ENCODE results near the gene EPS15. TPM values are rescaled to one million over a fixed set of nuclear protein-coding genes. Genes with fewer than 3 reads are reported as not detected.
"Not testable (repeated sequence)": the region's sequence is repeated elsewhere in the genome, so short reads cannot be mapped to it uniquely, and the experiment has no call there.

EPS15 gene
- total RNA-seq, 5 donors from 2014 or later (not counting 1 experiment from before 2014, with no cell fraction given), result 61.0 to 76.1 (median 75.2) TPM

DNA sequence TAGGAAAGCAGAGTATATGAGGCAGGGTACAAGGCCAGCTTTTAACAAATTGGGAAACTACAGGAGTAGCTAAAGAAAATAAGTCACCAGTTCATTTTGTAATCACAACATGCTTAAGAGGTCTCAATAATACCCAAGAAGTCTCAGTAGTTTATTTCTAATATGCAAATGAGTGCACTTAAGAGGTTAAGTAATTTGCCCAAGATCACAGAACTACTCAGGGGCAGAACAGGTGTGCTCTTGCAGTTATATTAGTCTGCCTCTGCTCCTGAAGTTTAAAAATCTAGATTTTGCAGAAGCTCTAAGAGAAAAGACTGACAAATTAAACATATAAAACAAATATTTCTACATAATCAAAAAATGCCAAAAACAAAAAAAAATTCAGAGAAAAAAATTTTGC, 6.9 kb downstream of the EPS15 start:
- H3K9me3 ChIP-seq, result no peaks in the 10 kb centered on the region
- peaks cover 6 to 9% of the 10 kb centered on the region in 2 experiments for H3K4me1 ChIP-seq (ENCODE audit: control insufficient read depth in 1 of 2, extremely low read depth in 1 of 2, insufficient read depth in 2 of 2, low read length in 2 of 2)
- Mint-ChIP-seq H3K36me3 (peaks cover 8% of the 10 kb centered on the region), H3K9me3 (no peaks in the 10 kb centered on the region), H3K27ac (peak overlapping the region in 1 of 2 donors; percentile 16), H3K27me3 (no peaks in the 10 kb centered on the region), H3K4me3 (peak overlapping the region in 1 of 3 donors; percentile 4), H3K4me1 (peaks cover 83 to 85% (median 84%) of the 10 kb centered on the region in 3 donors)
- no peak overlapping the region for H3K27ac ChIP-seq (ENCODE audit: low read length)
- no peak overlapping the region for H3K4me3 ChIP-seq (ENCODE audit: control insufficient read depth in 1 of 2, extremely low read depth in 1 of 2, low read length in 1 of 2)
- ChIA-PET CTCF (interaction anchor here in 1 of 2 donors (1.0 kb wide), 1 partner anchor 23 kb away, joined by 12 read pairs; no protein-coding TSS in a partner anchor), POLR2A (no interaction called here)
- no peaks in the 10 kb centered on the region for H3K27me3 ChIP-seq (replicated peaks in 1 of 2; ENCODE audit: control insufficient read depth in 2 of 2, extremely low read depth in 1 of 2, insufficient read depth in 2 of 2, low read length in 1 of 2)
- peaks cover 0 to 4% of the 10 kb centered on the region in 2 donors for H3K36me3 ChIP-seq (ENCODE audit: control insufficient read depth in 2 of 2, extremely low read depth in 1 of 2, insufficient read depth in 1 of 2, low read length in 1 of 2)
- DNase-seq (no peak), ATAC-seq (replicated peaks in 1 of 4) (no peak)

DNA sequence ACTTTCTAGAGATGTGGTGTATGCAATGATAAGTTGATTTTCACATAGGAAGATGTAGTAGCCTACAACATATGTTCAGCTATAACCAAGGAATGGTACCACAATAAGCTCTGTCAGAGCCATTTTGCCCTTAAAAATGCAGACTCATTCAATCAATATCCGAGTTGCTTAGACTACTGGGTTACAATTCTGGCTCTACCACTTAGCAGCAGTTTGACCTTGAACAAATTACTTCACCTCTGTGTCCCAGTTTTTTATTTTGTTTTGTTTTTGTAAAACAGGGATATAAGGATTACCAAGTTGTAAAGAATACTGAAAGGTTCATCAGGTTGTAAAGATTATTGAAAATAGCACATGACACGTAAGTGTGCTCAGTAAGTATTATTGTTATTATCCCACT, 9.3 kb downstream of the EPS15 start:
- H3K4me3 Mint-ChIP-seq, result no peak overlapping the region
- Histone ChIP-seq H3K4me1 (ENCODE audit: control insufficient read depth in 1 of 2, extremely low read depth in 1 of 2, insufficient read depth in 2 of 2, low read length in 2 of 2) (peaks cover 6 to 11% of the 10 kb centered on the region in 2 experiments), H3K4me3 (ENCODE audit: control insufficient read depth in 1 of 2, extremely low read depth in 1 of 2, low read length in 1 of 2) (no peak overlapping the region), H3K36me3 (ENCODE audit: control insufficient read depth in 2 of 2, extremely low read depth in 1 of 2, insufficient read depth in 1 of 2, low read length in 1 of 2) (peaks cover 0 to 4% of the 10 kb centered on the region in 2 donors), H3K27me3 (replicated peaks in 1 of 2; ENCODE audit: control insufficient read depth in 2 of 2, extremely low read depth in 1 of 2, insufficient read depth in 2 of 2, low read length in 1 of 2) (no peaks in the 10 kb centered on the region), H3K9me3 (no peaks in the 10 kb centered on the region), H3K27ac (ENCODE audit: low read length) (no peak overlapping the region)
- no CpG with 5 or more reads among the region's 2 CpGs for WGBS (ENCODE audit: insufficient coverage)
- ATAC-seq (replicated peaks in 1 of 4) (no peak), DNase-seq (no peak)
- ChIA-PET POLR2A (no interaction called here), CTCF (no interaction called here)
- peaks cover 73 to 79% (median 75%) of the 10 kb centered on the region in 3 donors for H3K4me1 Mint-ChIP-seq
- H3K27me3 Mint-ChIP-seq, result no peaks in the 10 kb centered on the region
- H3K36me3 Mint-ChIP-seq, result peaks cover 14% of the 10 kb centered on the region
- no peaks in the 10 kb centered on the region for H3K9me3 Mint-ChIP-seq
- H3K27ac Mint-ChIP-seq, result no peak overlapping the region

DNA sequence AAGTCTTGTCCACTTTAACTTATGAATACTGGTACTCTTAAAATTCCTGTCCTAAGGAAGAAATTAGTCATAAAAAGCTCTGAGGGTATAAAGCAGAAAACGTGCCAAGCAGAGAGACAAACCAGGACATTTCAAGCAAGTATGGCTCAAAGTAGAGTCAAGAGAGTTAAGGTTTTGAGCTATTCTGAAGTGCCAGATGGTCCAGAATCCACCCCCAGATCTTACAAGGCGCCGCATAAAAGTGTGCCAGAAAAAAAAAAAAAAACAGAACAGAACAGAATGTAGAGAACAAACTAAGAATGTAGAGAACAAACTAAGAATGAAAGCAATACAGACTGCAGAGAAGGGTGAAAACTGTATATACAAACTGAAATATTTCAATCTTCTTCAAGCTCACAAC, 12.5 kb downstream of the EPS15 start:
- Mint-ChIP-seq H3K36me3 (peaks cover 29% of the 10 kb centered on the region), H3K9me3 (no peaks in the 10 kb centered on the region), H3K4me1 (peaks cover 55 to 72% (median 65%) of the 10 kb centered on the region in 3 donors), H3K27ac (peak overlapping the region in 1 of 2 donors; percentile 64), H3K27me3 (no peaks in the 10 kb centered on the region), H3K4me3 (peak overlapping the region in 1 of 3 donors; percentile 34)
- peaks cover 2 to 8% of the 10 kb centered on the region in 2 experiments for H3K4me1 ChIP-seq (ENCODE audit: control insufficient read depth in 1 of 2, extremely low read depth in 1 of 2, insufficient read depth in 2 of 2, low read length in 2 of 2)
- no peaks in the 10 kb centered on the region for H3K27me3 ChIP-seq (replicated peaks in 1 of 2; ENCODE audit: control insufficient read depth in 2 of 2, extremely low read depth in 1 of 2, insufficient read depth in 2 of 2, low read length in 1 of 2)
- WGBS (ENCODE audit: insufficient coverage), result no CpG with 5 or more reads among the region's 3 CpGs
- CTCF ChIA-PET, result interaction anchor here (0.5 to 0.6 kb wide), 2 partner anchors 11 to 29 kb away, joined by 3 to 8 read pairs; no protein-coding TSS in a partner anchor
- H3K9me3 ChIP-seq, result no peaks in the 10 kb centered on the region
- no peak overlapping the region for H3K27ac ChIP-seq (ENCODE audit: low read length)
- ATAC-seq (replicated peaks in 1 of 4), result no peak
- DNase-seq, result no peak
- H3K4me3 ChIP-seq (ENCODE audit: control insufficient read depth in 1 of 2, extremely low read depth in 1 of 2, low read length in 1 of 2), result no peak overlapping the region
- peaks cover 0 to 4% of the 10 kb centered on the region in 2 donors for H3K36me3 ChIP-seq (ENCODE audit: control insufficient read depth in 2 of 2, extremely low read depth in 1 of 2, insufficient read depth in 1 of 2, low read length in 1 of 2)
- POLR2A ChIA-PET, result no interaction called here

DNA sequence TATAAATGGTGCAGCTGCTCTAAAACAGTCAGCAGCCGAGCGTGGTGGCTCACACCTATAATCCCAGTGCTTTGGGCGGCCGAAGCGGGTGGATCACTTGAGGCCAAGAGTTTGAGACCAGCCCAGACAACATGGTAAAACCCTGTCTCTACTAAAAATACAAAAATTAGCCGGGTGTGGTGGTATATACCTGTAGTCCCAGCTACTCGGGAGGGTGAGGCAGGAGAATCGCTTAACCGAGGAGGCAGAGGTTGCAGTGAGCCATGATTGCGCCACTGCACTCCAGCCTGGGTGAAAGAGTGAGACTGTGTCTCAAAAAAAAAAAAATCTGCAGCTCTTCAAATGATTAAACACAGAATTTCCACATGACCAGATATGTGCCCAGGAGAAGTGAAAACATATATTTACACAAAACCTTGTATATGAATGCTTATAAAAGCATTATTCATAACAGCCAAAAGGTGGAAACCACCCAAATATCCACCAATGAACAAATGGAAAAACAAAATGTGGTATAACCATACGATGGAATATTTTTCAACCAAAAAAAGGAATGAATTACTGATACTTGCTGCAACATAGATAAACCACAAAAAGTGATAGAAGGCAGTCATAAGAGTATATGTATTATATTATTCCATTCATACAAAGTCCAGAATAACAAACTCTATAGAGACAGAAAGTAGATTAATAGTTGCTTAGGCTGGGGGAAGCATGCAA, 14.1 kb downstream of the EPS15 start:
- Histone ChIP-seq H3K4me1 (ENCODE audit: control insufficient read depth in 1 of 2, extremely low read depth in 1 of 2, insufficient read depth in 2 of 2, low read length in 2 of 2) (peaks cover 2 to 20% of the 10 kb centered on the region in 2 experiments), H3K9me3 (no peaks in the 10 kb centered on the region), H3K36me3 (ENCODE audit: control insufficient read depth in 2 of 2, extremely low read depth in 1 of 2, insufficient read depth in 1 of 2, low read length in 1 of 2) (peaks cover 0 to 4% of the 10 kb centered on the region in 2 donors), H3K27ac (ENCODE audit: low read length) (no peak overlapping the region), H3K4me3 (ENCODE audit: control insufficient read depth in 1 of 2, extremely low read depth in 1 of 2, low read length in 1 of 2) (no peak overlapping the region), H3K27me3 (replicated peaks in 1 of 2; ENCODE audit: control insufficient read depth in 2 of 2, extremely low read depth in 1 of 2, insufficient read depth in 2 of 2, low read length in 1 of 2) (no peaks in the 10 kb centered on the region)
- Mint-ChIP-seq H3K4me1 (peaks cover 51 to 75% (median 66%) of the 10 kb centered on the region in 3 donors), H3K36me3 (peaks cover 30% of the 10 kb centered on the region), H3K27ac (no peak overlapping the region), H3K27me3 (no peaks in the 10 kb centered on the region), H3K4me3 (no peak overlapping the region), H3K9me3 (peaks cover 0 to under 1% (median 0%) of the 10 kb centered on the region in 3 donors)
- WGBS (ENCODE audit: insufficient coverage), result 85% methylated on average over 2 of the region's 11 CpGs
- POLR2A ChIA-PET, result no interaction called here
- CTCF ChIA-PET, result interaction anchor here in 1 of 2 donors (0.6 kb wide), 2 partner anchors 113 to 152 kb away, joined by 3 to 4 read pairs; no protein-coding TSS in a partner anchor
- DNase-seq (no peak), ATAC-seq (replicated peaks in 1 of 4) (no peak)

DNA sequence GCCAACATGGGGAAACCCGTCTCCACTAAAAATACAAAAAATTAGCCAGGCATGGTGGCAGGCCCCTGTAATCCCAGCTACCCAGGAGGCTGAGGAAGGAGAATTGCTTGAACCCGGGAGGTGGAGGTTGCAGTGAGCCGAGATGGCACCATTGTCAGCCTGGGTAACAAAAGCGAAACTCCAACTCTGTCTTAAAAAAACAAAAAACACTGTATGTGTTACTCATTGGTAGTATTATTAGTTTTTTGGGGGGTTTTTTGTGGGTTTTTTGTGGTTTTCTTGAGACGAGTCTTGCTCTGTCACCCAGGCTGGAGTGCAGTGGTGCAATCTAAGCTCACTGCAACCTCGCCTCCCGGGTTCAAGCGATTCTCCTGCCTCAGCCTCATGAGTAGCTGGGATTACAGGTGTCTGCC, 17.8 kb downstream of the EPS15 start:
- H3K9me3 ChIP-seq; H3K4me3 ChIP-seq (ENCODE audit: control insufficient read depth in 1 of 2, extremely low read depth in 1 of 2, low read length in 1 of 2); H3K27me3 Mint-ChIP-seq; POLR2A ChIA-PET; H3K9me3 Mint-ChIP-seq; H3K27me3 ChIP-seq (replicated peaks in 1 of 2; ENCODE audit: control insufficient read depth in 2 of 2, extremely low read depth in 1 of 2, insufficient read depth in 2 of 2, low read length in 1 of 2); H3K36me3 ChIP-seq (ENCODE audit: control insufficient read depth in 2 of 2, extremely low read depth in 1 of 2, insufficient read depth in 1 of 2, low read length in 1 of 2); CTCF ChIA-PET: not testable (repeated sequence)
- peak overlapping the region; percentile 42 for H3K27ac ChIP-seq (ENCODE audit: low read length)
- Mint-ChIP-seq H3K4me3 (peak overlapping the region; percentile 43 to 57 (median 47)), H3K4me1 (peaks cover 52 to 70% (median 65%) of the 10 kb centered on the region in 3 donors), H3K27ac (peak overlapping the region; percentile 48 to 63), H3K36me3 (peaks cover 47% of the 10 kb centered on the region)
- peak in 4 of 35 experiments; percentile 2 to 62 (median 6) for DNase-seq
- H3K4me1 ChIP-seq (ENCODE audit: control insufficient read depth in 1 of 2, extremely low read depth in 1 of 2, insufficient read depth in 2 of 2, low read length in 2 of 2), result peaks cover 0 to 20% of the 10 kb centered on the region in 2 experiments
- peak in 2 of 4 experiments; percentile 53 to 62 for ATAC-seq (replicated peaks in 1 of 4)
- 15% methylated on average over 1 of the region's 8 CpGs for whole genome bisulfite sequencing (ENCODE audit: insufficient coverage)

DNA sequence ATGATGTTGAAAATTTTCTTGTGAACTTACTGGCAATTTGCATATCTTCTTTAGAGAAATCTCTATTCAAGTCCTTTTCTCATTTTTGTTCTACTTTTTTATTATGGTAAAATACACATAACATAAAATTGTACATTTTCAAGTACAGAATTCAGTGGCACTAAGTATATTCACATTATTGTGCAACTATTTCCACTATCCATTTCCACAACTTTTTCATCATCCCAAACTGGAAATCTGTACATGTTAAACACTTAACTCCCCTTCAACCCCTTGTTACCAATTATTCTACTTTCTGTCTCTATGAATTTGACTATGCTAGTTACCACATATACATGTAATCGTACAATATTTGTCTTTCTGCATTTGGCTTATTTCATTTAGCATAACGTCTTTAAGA, 19.4 kb downstream of the EPS15 start:
- CTCF ChIA-PET, result no interaction called here

More for the DNA sequence above, 19.4 kb downstream of the EPS15 start:
- ATAC-seq (replicated peaks in 1 of 4) (no peak), DNase-seq (no peak)
- Histone ChIP-seq H3K9me3 (no peaks in the 10 kb centered on the region), H3K27ac (ENCODE audit: low read length) (no peak overlapping the region), H3K4me1 (ENCODE audit: control insufficient read depth in 1 of 2, extremely low read depth in 1 of 2, insufficient read depth in 2 of 2, low read length in 2 of 2) (peaks cover 0 to 18% of the 10 kb centered on the region in 2 experiments), H3K4me3 (ENCODE audit: control insufficient read depth in 1 of 2, extremely low read depth in 1 of 2, low read length in 1 of 2) (no peak overlapping the region), H3K27me3 (replicated peaks in 1 of 2; ENCODE audit: control insufficient read depth in 2 of 2, extremely low read depth in 1 of 2, insufficient read depth in 2 of 2, low read length in 1 of 2) (no peaks in the 10 kb centered on the region), H3K36me3 (ENCODE audit: control insufficient read depth in 2 of 2, extremely low read depth in 1 of 2, insufficient read depth in 1 of 2, low read length in 1 of 2) (no peaks in the 10 kb centered on the region)
- Mint-ChIP-seq H3K36me3 (peaks cover 41% of the 10 kb centered on the region), H3K4me3 (no peak overlapping the region), H3K27me3 (no peaks in the 10 kb centered on the region), H3K4me1 (peaks cover 53 to 72% (median 72%) of the 10 kb centered on the region in 3 donors), H3K27ac (no peak overlapping the region), H3K9me3 (peaks cover 0 to 4% (median 0%) of the 10 kb centered on the region in 3 donors)
- WGBS (ENCODE audit: insufficient coverage), result 92% methylated on average over 2 of the region's 2 CpGs
- POLR2A ChIA-PET, result no interaction called here

Measured in T-cell (primary cell).